ENCODE data around the gene ZNF681. TPM values are rescaled to one million over a fixed set of nuclear protein-coding genes. Genes with fewer than 3 reads are reported as not detected.

The ZNF681 gene
- total and polyA plus RNA-seq, 10 of the 15 experiments (the other 5 are each of a cell fraction or from before 2014, with no cell fraction given): 0.11 to 0.41 (median 0.24) TPM; not detected in 1

DNA sequence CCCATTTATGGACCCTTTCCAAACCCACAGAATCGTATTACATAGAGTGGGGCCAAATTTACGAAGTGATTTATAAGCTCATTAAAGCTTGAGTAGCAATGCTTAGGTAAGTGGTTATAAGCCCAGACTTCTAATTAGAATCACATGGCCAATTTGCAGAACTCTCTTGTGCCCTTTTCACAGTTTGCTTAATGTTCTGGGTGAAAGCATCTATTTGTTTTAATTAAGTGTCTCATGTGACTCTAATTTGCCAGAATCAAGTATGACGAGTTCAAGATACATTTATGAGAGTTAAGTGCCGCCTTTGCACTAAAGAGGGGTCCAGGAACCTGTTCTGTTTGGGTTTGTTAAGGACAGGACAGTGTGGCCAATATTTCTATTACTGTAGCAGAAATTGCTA, 46.0 kb upstream of the ZNF681 start:
- in situ Hi-C loops (cut with MboI): no loop called here
- POLR2A ChIA-PET: interaction anchor here (0.6 kb wide), 1 partner anchor 38 kb away, joined by 5 read pairs; no protein-coding TSS in a partner anchor
- TF ChIP-seq, protein P1, sequence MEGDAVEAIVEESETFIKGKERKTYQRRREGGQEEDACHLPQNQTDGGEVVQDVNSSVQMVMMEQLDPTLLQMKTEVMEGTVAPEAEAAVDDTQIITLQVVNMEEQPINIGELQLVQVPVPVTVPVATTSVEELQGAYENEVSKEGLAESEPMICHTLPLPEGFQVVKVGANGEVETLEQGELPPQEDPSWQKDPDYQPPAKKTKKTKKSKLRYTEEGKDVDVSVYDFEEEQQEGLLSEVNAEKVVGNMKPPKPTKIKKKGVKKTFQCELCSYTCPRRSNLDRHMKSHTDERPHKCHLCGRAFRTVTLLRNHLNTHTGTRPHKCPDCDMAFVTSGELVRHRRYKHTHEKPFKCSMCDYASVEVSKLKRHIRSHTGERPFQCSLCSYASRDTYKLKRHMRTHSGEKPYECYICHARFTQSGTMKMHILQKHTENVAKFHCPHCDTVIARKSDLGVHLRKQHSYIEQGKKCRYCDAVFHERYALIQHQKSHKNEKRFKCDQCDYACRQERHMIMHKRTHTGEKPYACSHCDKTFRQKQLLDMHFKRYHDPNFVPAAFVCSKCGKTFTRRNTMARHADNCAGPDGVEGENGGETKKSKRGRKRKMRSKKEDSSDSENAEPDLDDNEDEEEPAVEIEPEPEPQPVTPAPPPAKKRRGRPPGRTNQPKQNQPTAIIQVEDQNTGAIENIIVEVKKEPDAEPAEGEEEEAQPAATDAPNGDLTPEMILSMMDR (IDR thresholded peaks at IDR 0.05 in 2 of 3, conservative IDR thresholded peaks at IDR 0.05 in 1 of 3; ENCODE audit: control insufficient read depth in 2 of 3, extremely low read depth in 1 of 3, insufficient read depth in 1 of 3, low read depth in 3 of 3, low read length in 3 of 3): no peak
- TF ChIP-seq ZNF274 (IDR thresholded peaks at IDR 0.05; ENCODE audit: insufficient read depth, insufficient read length) (no peak), WRNIP1 (IDR thresholded peaks at IDR 0.05; ENCODE audit: borderline replicate concordance, low read depth, low read length) (no peak), SP1 (IDR thresholded peaks at IDR 0.05; ENCODE audit: low read depth, low read length) (no peak), CBFB (IDR thresholded peaks at IDR 0.05; ENCODE audit: low read depth) (no peak), EGR1 (IDR thresholded peaks at IDR 0.05; ENCODE audit: borderline replicate concordance in 1 of 2, low read depth in 2 of 2, low read length in 2 of 2) (no peak), IKZF1 (conservative IDR thresholded peaks at IDR 0.05) (no peak), NR2F1 (conservative IDR thresholded peaks at IDR 0.05) (no peak), DPF2 (IDR thresholded peaks at IDR 0.05) (no peak), BACH1 (IDR thresholded peaks at IDR 0.05; ENCODE audit: borderline replicate concordance) (no peak)
- TF ChIP-seq, protein P2, sequence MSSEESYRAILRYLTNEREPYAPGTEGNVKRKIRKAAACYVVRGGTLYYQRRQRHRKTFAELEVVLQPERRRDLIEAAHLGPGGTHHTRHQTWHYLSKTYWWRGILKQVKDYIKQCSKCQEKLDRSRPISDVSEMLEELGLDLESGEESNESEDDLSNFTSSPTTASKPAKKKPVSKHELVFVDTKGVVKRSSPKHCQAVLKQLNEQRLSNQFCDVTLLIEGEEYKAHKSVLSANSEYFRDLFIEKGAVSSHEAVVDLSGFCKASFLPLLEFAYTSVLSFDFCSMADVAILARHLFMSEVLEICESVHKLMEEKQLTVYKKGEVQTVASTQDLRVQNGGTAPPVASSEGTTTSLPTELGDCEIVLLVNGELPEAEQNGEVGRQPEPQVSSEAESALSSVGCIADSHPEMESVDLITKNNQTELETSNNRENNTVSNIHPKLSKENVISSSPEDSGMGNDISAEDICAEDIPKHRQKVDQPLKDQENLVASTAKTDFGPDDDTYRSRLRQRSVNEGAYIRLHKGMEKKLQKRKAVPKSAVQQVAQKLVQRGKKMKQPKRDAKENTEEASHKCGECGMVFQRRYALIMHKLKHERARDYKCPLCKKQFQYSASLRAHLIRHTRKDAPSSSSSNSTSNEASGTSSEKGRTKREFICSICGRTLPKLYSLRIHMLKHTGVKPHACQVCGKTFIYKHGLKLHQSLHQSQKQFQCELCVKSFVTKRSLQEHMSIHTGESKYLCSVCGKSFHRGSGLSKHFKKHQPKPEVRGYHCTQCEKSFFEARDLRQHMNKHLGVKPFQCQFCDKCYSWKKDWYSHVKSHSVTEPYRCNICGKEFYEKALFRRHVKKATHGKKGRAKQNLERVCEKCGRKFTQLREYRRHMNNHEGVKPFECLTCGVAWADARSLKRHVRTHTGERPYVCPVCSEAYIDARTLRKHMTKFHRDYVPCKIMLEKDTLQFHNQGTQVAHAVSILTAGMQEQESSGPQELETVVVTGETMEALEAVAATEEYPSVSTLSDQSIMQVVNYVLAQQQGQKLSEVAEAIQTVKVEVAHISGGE (CRISPR knock-in tag; IDR thresholded peaks at IDR 0.05): no peak
- TF ChIP-seq, protein P3, sequence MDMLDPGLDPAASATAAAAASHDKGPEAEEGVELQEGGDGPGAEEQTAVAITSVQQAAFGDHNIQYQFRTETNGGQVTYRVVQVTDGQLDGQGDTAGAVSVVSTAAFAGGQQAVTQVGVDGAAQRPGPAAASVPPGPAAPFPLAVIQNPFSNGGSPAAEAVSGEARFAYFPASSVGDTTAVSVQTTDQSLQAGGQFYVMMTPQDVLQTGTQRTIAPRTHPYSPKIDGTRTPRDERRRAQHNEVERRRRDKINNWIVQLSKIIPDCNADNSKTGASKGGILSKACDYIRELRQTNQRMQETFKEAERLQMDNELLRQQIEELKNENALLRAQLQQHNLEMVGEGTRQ (IDR thresholded peaks at IDR 0.05; ENCODE audit: borderline replicate concordance, low read depth, low read length): no peak
- TF ChIP-seq, protein P4, sequence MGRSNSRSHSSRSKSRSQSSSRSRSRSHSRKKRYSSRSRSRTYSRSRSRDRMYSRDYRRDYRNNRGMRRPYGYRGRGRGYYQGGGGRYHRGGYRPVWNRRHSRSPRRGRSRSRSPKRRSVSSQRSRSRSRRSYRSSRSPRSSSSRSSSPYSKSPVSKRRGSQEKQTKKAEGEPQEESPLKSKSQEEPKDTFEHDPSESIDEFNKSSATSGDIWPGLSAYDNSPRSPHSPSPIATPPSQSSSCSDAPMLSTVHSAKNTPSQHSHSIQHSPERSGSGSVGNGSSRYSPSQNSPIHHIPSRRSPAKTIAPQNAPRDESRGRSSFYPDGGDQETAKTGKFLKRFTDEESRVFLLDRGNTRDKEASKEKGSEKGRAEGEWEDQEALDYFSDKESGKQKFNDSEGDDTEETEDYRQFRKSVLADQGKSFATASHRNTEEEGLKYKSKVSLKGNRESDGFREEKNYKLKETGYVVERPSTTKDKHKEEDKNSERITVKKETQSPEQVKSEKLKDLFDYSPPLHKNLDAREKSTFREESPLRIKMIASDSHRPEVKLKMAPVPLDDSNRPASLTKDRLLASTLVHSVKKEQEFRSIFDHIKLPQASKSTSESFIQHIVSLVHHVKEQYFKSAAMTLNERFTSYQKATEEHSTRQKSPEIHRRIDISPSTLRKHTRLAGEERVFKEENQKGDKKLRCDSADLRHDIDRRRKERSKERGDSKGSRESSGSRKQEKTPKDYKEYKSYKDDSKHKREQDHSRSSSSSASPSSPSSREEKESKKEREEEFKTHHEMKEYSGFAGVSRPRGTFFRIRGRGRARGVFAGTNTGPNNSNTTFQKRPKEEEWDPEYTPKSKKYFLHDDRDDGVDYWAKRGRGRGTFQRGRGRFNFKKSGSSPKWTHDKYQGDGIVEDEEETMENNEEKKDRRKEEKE (IDR thresholded peaks at IDR 0.05): no peak
- TF ChIP-seq, protein P5, sequence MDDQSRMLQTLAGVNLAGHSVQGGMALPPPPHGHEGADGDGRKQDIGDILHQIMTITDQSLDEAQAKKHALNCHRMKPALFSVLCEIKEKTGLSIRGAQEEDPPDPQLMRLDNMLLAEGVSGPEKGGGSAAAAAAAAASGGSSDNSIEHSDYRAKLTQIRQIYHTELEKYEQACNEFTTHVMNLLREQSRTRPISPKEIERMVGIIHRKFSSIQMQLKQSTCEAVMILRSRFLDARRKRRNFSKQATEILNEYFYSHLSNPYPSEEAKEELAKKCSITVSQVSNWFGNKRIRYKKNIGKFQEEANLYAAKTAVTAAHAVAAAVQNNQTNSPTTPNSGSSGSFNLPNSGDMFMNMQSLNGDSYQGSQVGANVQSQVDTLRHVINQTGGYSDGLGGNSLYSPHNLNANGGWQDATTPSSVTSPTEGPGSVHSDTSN (IDR thresholded peaks at IDR 0.05; ENCODE audit: insufficient replicate concordance, low read depth, low read length): no peak

More for the DNA sequence above, 46.0 kb upstream of the ZNF681 start:
- Histone ChIP-seq H3K4me3 (no peak overlapping the region), H3K9ac (ENCODE audit: control insufficient read depth, insufficient read depth, low read length) (no peak overlapping the region), H3K36me3 (ENCODE audit: control insufficient read depth in 2 of 2, insufficient read depth in 2 of 2, low read length in 1 of 2) (no peaks in the 10 kb centered on the region), H3K4me2 (ENCODE audit: control insufficient read depth, insufficient read depth) (no peak overlapping the region), H3K27ac (ENCODE audit: control insufficient read depth, insufficient read depth) (no peak overlapping the region), H3K27me3 (replicated peaks in 1 of 2; ENCODE audit: control insufficient read depth in 2 of 2, insufficient read depth in 2 of 2, low read length in 1 of 2) (no peaks in the 10 kb centered on the region), H3K9me3 (replicated peaks; ENCODE audit: control insufficient read depth, insufficient read depth, low read length) (no peaks in the 10 kb centered on the region; the same call in 2 of the 3 replicates), H2AFZ (ENCODE audit: control insufficient read depth, low read depth, low read length) (no peak overlapping the region), H3K79me2 (ENCODE audit: control insufficient read depth, insufficient read depth, low read length) (no peaks in the 10 kb centered on the region), H3K4me1 (ENCODE audit: control insufficient read depth, insufficient read depth, low read length) (no peaks in the 10 kb centered on the region), H4K20me1 (ENCODE audit: control insufficient read depth, insufficient read depth) (no peaks in the 10 kb centered on the region)
- ChIA-PET CTCF (no interaction called here), SMC1A (ENCODE audit: uncharacterized antibody, unreplicated experiment) (no interaction called here), RAD21 (ENCODE audit: unreplicated experiment) (no interaction called here)
- 90% methylated on average over 4 of the region's 4 CpGs for WGBS (ENCODE audit: insufficient coverage, insufficient replicate concordance, low lambda C conversion rate, missing lambda C conversion rate)
- intact Hi-C loops (cut with micrococcal nuclease; ENCODE audit: unreplicated experiment): no loop called here
- no peak for ATAC-seq
- no peak for FAIRE-seq
- DNase-seq (ENCODE audit: low read depth, low spot score): no peak
- no TSS peak for BruUV-seq (replicated peaks)
